Measurements from ENCODE around the gene DNAH2.

The DNAH2 gene

DNA sequence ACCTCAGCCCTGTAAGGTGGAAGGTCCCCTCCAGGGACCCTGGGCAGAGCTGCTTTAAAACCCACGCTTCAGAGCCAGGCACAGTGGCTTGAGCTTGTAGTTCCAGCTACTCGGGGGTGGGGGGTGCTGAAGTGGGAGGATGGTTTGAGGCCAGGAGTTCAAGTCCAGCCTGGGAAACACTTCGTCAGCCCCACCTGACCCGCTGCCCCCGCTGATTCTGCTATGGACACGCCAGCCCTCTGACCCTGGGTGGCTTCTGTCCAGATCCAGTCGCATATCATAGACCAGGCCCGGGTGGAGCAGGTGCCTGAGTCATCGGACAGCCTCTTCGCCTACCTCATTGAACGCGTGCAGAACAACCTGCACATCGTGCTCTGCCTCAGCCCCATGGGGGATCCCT lies 81.3 kb downstream of the DNAH2 start (continued):
- TF ChIP-seq ZNF2 (tag by site-specific recombination; IDR thresholded peaks at IDR 0.05) = no peak
- TF ChIP-seq KLF7 (tag by site-specific recombination; IDR thresholded peaks at IDR 0.05; ENCODE audit: borderline replicate concordance) = no peak

- POLR2A ChIA-PET = no interaction called here
- Histone ChIP-seq H3K27ac (ENCODE audit: extremely low read depth, low read depth, low read length) (no peak overlapping the region), H3K36me3 (ENCODE audit: control insufficient read depth in 2 of 2, insufficient read depth in 1 of 2, low read length in 2 of 2) (no peaks in the 10 kb centered on the region), H3K4me1 (ENCODE audit: control insufficient read depth, insufficient read depth, low read length) (no peaks in the 10 kb centered on the region), H3K4me3 (ENCODE audit: low read depth, low read length) (no peak overlapping the region), H3K9me3 (ENCODE audit: control insufficient read depth, insufficient read depth, low read depth, low read length) (no peaks in the 10 kb centered on the region)
- TF ChIP-seq ZNF704 (tag by site-specific recombination; IDR thresholded peaks at IDR 0.05) (no peak), BCL11A (tag by site-specific recombination; IDR thresholded peaks at IDR 0.05; ENCODE audit: low read depth) (no peak), ZNF623 (tag by site-specific recombination; IDR thresholded peaks at IDR 0.05) (no peak)
- CTCF ChIA-PET = interaction anchor here (0.7 to 1.7 kb wide), 8 partner anchors 9 to 582 kb away, joined by 3 to 5 read pairs (median 4); no protein-coding TSS in a partner anchor
Measured at GRCh38 chr17:7803981-7804380, 86.4 kb downstream of the DNAH2 start.

DNA sequence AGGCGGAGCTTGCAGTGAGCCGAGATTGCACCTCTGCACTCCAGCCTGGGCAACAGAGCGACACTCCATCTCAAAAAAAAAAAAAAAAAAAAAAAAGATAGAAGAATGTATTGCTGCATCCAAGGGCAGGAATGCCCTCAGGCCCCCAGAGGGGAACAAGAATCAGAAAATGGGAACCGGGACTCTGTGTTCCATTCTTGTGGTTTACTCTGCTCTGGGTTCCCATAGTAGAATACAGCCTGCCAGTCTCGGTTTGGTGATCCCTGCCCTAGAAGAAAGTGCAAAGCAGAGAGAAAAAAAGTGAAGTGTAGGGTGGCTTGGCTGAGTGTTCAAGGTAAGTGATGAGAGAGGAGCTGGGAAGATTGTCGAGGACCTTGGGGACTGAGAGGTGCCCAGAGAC lies 89.0 kb downstream of the DNAH2 start:
- Histone ChIP-seq H3K27ac (ENCODE audit: extremely low read depth, low read depth, low read length) (no peak overlapping the region), H3K4me1 (ENCODE audit: control insufficient read depth, insufficient read depth, low read length) (no peaks in the 10 kb centered on the region), H3K4me3 (ENCODE audit: low read depth, low read length) (no peak overlapping the region), H3K9me3 (ENCODE audit: control insufficient read depth, insufficient read depth, low read depth, low read length) (no peaks in the 10 kb centered on the region), H3K36me3 (ENCODE audit: control insufficient read depth in 2 of 2, insufficient read depth in 1 of 2, low read length in 2 of 2) (no peaks in the 10 kb centered on the region)
- CTCF ChIA-PET = interaction anchor here (0.6 kb wide), 1 partner anchor 63 kb away, joined by 3 read pairs; no protein-coding TSS in a partner anchor
- POLR2A ChIA-PET = no interaction called here
- TF ChIP-seq ZNF248 (tag by site-specific recombination; IDR thresholded peaks at IDR 0.05) (no peak), ZNF221 (tag by site-specific recombination; IDR thresholded peaks at IDR 0.05; ENCODE audit: borderline replicate concordance) (no peak), ZNF645 (tag by site-specific recombination; IDR thresholded peaks at IDR 0.05) (no peak), CTCF (tag by site-specific recombination; IDR thresholded peaks at IDR 0.05) (no peak), WT1 (tag by site-specific recombination; IDR thresholded peaks at IDR 0.05) (no peak), ZNF350 (tag by site-specific recombination; IDR thresholded peaks at IDR 0.05) (no peak), ZNF394 (tag by site-specific recombination; IDR thresholded peaks at IDR 0.05; ENCODE audit: borderline replicate concordance) (no peak), ZNF266 (tag by site-specific recombination; IDR thresholded peaks at IDR 0.05; ENCODE audit: low read depth) (no peak), REST (tag by site-specific recombination; IDR thresholded peaks at IDR 0.05) (no peak), ZNF843 (tag by site-specific recombination; IDR thresholded peaks at IDR 0.05) (no peak)
- TF ChIP-seq, protein P1, sequence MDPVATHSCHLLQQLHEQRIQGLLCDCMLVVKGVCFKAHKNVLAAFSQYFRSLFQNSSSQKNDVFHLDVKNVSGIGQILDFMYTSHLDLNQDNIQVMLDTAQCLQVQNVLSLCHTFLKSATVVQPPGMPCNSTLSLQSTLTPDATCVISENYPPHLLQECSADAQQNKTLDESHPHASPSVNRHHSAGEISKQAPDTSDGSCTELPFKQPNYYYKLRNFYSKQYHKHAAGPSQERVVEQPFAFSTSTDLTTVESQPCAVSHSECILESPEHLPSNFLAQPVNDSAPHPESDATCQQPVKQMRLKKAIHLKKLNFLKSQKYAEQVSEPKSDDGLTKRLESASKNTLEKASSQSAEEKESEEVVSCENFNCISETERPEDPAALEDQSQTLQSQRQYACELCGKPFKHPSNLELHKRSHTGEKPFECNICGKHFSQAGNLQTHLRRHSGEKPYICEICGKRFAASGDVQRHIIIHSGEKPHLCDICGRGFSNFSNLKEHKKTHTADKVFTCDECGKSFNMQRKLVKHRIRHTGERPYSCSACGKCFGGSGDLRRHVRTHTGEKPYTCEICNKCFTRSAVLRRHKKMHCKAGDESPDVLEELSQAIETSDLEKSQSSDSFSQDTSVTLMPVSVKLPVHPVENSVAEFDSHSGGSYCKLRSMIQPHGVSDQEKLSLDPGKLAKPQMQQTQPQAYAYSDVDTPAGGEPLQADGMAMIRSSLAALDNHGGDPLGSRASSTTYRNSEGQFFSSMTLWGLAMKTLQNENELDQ (tag by site-specific recombination; IDR thresholded peaks at IDR 0.05; ENCODE audit: low read depth) = no peak
- TF ChIP-seq, protein P2, sequence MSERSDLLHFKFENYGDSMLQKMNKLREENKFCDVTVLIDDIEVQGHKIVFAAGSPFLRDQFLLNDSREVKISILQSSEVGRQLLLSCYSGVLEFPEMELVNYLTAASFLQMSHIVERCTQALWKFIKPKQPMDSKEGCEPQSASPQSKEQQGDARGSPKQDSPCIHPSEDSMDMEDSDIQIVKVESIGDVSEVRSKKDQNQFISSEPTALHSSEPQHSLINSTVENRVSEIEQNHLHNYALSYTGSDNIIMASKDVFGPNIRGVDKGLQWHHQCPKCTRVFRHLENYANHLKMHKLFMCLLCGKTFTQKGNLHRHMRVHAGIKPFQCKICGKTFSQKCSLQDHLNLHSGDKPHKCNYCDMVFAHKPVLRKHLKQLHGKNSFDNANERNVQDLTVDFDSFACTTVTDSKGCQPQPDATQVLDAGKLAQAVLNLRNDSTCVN (tag by site-specific recombination; optimal IDR thresholded peaks at IDR 0.05) = no peak
- TF ChIP-seq, protein P3, sequence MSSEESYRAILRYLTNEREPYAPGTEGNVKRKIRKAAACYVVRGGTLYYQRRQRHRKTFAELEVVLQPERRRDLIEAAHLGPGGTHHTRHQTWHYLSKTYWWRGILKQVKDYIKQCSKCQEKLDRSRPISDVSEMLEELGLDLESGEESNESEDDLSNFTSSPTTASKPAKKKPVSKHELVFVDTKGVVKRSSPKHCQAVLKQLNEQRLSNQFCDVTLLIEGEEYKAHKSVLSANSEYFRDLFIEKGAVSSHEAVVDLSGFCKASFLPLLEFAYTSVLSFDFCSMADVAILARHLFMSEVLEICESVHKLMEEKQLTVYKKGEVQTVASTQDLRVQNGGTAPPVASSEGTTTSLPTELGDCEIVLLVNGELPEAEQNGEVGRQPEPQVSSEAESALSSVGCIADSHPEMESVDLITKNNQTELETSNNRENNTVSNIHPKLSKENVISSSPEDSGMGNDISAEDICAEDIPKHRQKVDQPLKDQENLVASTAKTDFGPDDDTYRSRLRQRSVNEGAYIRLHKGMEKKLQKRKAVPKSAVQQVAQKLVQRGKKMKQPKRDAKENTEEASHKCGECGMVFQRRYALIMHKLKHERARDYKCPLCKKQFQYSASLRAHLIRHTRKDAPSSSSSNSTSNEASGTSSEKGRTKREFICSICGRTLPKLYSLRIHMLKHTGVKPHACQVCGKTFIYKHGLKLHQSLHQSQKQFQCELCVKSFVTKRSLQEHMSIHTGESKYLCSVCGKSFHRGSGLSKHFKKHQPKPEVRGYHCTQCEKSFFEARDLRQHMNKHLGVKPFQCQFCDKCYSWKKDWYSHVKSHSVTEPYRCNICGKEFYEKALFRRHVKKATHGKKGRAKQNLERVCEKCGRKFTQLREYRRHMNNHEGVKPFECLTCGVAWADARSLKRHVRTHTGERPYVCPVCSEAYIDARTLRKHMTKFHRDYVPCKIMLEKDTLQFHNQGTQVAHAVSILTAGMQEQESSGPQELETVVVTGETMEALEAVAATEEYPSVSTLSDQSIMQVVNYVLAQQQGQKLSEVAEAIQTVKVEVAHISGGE (tag by site-specific recombination; conservative IDR thresholded peaks at IDR 0.05; ENCODE audit: low read depth) = no peak

Measured in HEK293 (cell line).